HG03139 (cell line): Measurements from ENCODE around the gene GALR2.

ENCODE experiments used
- ATAC-seq: cut with Tn5 transposase; IDR thresholded peaks from one replicate; pipeline ENCODE4 v1.9.1; 2021; ENCODE audit not compliant: unreplicated experiment

The GALR2 gene

DNA sequence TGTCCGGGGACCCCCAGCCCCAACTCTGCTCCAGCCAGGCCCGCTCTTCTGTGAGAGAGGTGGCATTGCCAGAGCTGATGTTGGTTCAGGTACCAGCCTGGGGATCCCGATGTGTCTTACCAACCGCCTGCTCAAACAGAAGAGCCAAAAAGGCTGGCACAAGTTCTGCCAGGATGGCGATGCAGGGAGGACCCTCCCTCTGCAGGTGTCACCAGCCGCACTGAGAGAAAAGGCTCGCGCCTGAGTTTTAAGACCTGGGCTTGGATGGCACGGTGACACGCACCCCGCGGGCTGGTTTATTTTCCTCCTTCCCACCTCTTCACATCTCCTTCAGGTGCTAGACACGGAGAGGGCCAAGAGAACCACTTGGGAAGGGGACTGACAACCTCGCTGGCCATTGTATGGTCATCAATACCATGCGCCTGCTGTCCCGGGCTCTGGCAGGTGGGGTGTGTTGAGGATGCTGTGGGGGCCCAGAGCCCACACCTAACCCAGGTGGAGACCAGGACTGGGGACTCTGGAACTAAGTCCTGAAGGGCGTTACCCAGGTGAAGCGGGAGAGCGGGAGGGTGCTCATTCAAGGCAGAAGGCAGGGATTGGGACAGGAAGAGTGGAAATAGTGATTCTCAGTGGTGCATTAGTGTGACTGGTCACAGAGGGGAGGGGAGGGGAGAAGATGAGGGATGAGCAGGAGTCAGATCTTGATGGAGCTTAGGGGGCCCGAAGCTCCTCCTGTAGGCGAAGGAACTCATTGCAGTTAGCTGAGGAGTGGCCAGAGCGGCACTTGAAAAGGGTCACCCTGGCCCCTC lies 50.2 kb downstream of the GALR2 start:
- ATAC-seq, result no peak

DNA sequence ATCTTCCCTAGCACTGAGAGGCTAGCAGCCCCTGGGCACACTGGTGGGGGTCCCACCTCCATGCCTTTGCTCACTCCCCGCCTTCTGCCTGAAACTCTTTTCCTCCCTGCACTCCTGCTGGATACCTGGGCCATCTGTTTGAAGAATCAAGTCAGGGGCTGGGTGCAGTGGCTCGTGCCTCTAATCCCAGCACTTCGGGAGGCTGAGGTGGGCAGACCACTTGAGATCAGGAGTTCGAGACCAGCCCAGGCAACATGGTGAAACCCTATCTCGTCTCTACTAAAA lies 50.8 kb downstream of the GALR2 start:
- no peak for ATAC-seq

DNA sequence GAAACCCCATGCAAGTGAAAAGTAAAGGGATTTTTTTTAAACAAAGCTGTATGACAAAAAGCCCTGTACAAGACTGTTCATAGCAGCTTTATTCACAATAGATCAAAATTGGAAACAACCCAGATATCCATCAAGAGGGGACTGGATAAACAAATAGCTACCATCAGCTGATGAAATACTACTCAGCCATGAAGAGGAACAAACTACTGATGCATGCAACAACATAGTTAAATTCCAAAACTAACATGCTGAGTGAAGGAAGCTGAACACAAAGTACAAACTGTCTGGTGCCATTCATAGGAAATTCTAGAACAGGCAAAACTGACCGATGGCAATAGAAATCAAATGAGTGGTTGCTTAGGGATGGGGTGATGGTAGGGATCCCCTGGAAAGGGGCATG lies 51.3 kb downstream of the GALR2 start:
- no peak for ATAC-seq
